NCI-H2107 (cell line): Measurements from ENCODE around the gene SAG.
A peak's percentile ranks its signal among the peaks of the same experiment; 100 is the strongest.

ENCODE experiments used
- DNase-seq: peaks from one replicate; lab custom pipeline; 2025; lab: John Stamatoyannopoulos, UW

The SAG gene

GRCh38 chr2:233289648-233290047 is 18.0 kb upstream of the SAG start:
- DNase-seq = no peak

GRCh38 chr2:233290051-233290845 is 17.4 kb upstream of the SAG start:
- DNase-seq = no peak

- DNase-seq = no peak
Observed at GRCh38 chr2:233295891-233296290, 11.7 kb upstream of the SAG start.

GRCh38 chr2:233297076-233297475 is 10.5 kb upstream of the SAG start:
- DNase-seq = no peak

GRCh38 chr2:233300401-233300800 is 7.2 kb upstream of the SAG start:
- DNase-seq = no peak

GRCh38 chr2:233301248-233301647 is 6.4 kb upstream of the SAG start:
- DNase-seq = no peak

GRCh38 chr2:233301811-233302210 is 5.8 kb upstream of the SAG start:
- no peak for DNase-seq

- DNase-seq = no peak
Observed at GRCh38 chr2:233303252-233303651, 4.4 kb upstream of the SAG start.

- DNase-seq = no peak
Observed at GRCh38 chr2:233311241-233311926, 3.8 kb downstream of the SAG start.

- no peak for DNase-seq
Observed at GRCh38 chr2:233312874-233313273, 5.3 kb downstream of the SAG start.

- no peak for DNase-seq
Observed at GRCh38 chr2:233314180-233314925, 6.7 kb downstream of the SAG start.

GRCh38 chr2:233317196-233317943 is 9.8 kb downstream of the SAG start:
- DNase-seq = no peak

- no peak for DNase-seq
Observed at GRCh38 chr2:233319256-233319655, 11.6 kb downstream of the SAG start.

- no peak for DNase-seq
Observed at GRCh38 chr2:233320470-233320869, 12.9 kb downstream of the SAG start.

GRCh38 chr2:233321166-233321565 is 13.6 kb downstream of the SAG start:
- no peak for DNase-seq

GRCh38 chr2:233323851-233324250 is 16.2 kb downstream of the SAG start:
- DNase-seq = no peak

GRCh38 chr2:233325256-233325655 is 17.6 kb downstream of the SAG start:
- DNase-seq = no peak

GRCh38 chr2:233325814-233326213 is 18.2 kb downstream of the SAG start:
- no peak for DNase-seq

- DNase-seq = no peak
Observed at GRCh38 chr2:233326500-233326899, 18.9 kb downstream of the SAG start.

GRCh38 chr2:233328922-233329321 is 21.3 kb downstream of the SAG start:
- DNase-seq = no peak

- DNase-seq = peak; percentile 37
Observed at GRCh38 chr2:233329489-233330135, 22.0 kb downstream of the SAG start.

- no peak for DNase-seq
Observed at GRCh38 chr2:233331536-233331935, 23.9 kb downstream of the SAG start.
